ENCODE results near the gene TRIM22.

DNA sequence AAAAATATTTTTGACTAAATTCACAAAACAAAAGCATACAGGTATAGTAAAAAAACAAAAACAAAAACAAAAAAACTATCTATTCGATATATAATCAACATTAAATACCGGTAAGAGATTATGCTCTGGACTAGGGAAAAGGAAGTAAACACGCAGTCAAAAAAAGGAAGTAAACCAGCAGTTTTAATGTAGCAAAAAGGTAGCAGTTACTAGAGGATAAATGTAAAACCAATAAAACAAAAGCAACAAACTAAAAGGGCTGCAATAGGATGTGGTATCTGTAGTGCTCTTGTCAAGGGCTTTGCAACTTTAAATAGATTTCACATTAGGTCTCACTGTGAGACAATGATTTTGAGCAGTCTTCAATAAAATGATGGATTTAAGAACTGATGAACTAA lies 2.4 kb downstream of the TRIM22 start:
- no peak for TF ChIP-seq CTCF (IDR thresholded peaks at IDR 0.05; ENCODE audit: insufficient read depth, low read depth, low read length)
- no peak for TF ChIP-seq EZH2 (IDR thresholded peaks at IDR 0.05; ENCODE audit: insufficient read depth, low read length)
